Osteoblast (primary cell): Measurements from ENCODE around the gene ATP11A. TPM values are rescaled to one million over a fixed set of nuclear protein-coding genes. Genes with fewer than 3 reads are reported as not detected.

ENCODE experiments used
- DNase-seq: peaks from one replicate; pipeline ENCODE4 v3.0.0; 2011; ENCODE audit warnings: low spot score, mixed read lengths; ENCODE audit not compliant: insufficient read length; ENCODE audit errors: missing footprints
- H2AFZ ChIP-seq: 2 replicates; pipeline ENCODE4 v1.6.0; 2011; ENCODE audit warnings: mild to moderate bottlenecking, low read length
- H3K27ac ChIP-seq: 2 replicates; pipeline ENCODE4 v1.5.1; 2011; ENCODE audit warnings: mild to moderate bottlenecking, low read depth, low read length, moderate library complexity
- H3K27me3 ChIP-seq: 2 replicates; pipeline ENCODE4 v1.6.0; 2012; ENCODE audit warnings: mild to moderate bottlenecking, control low read depth, inconsistent platforms, low read length, moderate library complexity; ENCODE audit not compliant: insufficient read depth
- H3K36me3 ChIP-seq: 2 replicates; pipeline ENCODE4 v1.5.1; 2011; ENCODE audit warnings: mild to moderate bottlenecking, low read length, control low read depth, moderate library complexity; ENCODE audit not compliant: insufficient read depth
- H3K4me1 ChIP-seq: 2 replicates; pipeline ENCODE4 v1.5.1; 2011; ENCODE audit warnings: mild to moderate bottlenecking, low read length, control low read depth, moderate library complexity; ENCODE audit not compliant: insufficient read depth
- H3K4me2 ChIP-seq: 2 replicates; pipeline ENCODE4 v1.6.0; 2011; ENCODE audit warnings: mild to moderate bottlenecking, low read length; ENCODE audit not compliant: insufficient read depth
- H3K4me3 ChIP-seq: fragments of 200-600 bp; sonication (generic); 3 replicates; pipeline ENCODE4 v1.5.1; 2012; ENCODE audit warnings: mild to moderate bottlenecking, low read length, inconsistent platforms; ENCODE audit not compliant: insufficient read depth
- H3K79me2 ChIP-seq: 2 replicates; pipeline ENCODE4 v1.6.0; 2012; ENCODE audit warnings: mild to moderate bottlenecking, low read length, control low read depth, inconsistent platforms; ENCODE audit not compliant: insufficient read depth
- H3K9me3 ChIP-seq: 2 replicates; pipeline ENCODE4 v1.5.1; 2011; ENCODE audit warnings: low read depth, low read length, control low read depth
- H4K20me1 ChIP-seq: 2 replicates; pipeline ENCODE4 v1.6.0; 2012; ENCODE audit warnings: mild to moderate bottlenecking, low read length, control low read depth; ENCODE audit not compliant: insufficient read depth
- CTCF ChIP-seq: IDR thresholded peaks from 2 replicates; pipeline ENCODE4 v1.5.1; 2011; ENCODE audit warnings: mild to moderate bottlenecking, low read depth, low read length, moderate library complexity; ENCODE audit errors: extremely low read depth
- total RNA-seq: library from RNA; depleted of rRNA; stranded (reverse); fragments of >200 nt; gene quantifications from 2 replicates; pipeline ENCODE4 v1.2.3, GENCODE V29; 2012

The ATP11A gene
- total RNA-seq, 1 donor, result 7.6 TPM

DNA sequence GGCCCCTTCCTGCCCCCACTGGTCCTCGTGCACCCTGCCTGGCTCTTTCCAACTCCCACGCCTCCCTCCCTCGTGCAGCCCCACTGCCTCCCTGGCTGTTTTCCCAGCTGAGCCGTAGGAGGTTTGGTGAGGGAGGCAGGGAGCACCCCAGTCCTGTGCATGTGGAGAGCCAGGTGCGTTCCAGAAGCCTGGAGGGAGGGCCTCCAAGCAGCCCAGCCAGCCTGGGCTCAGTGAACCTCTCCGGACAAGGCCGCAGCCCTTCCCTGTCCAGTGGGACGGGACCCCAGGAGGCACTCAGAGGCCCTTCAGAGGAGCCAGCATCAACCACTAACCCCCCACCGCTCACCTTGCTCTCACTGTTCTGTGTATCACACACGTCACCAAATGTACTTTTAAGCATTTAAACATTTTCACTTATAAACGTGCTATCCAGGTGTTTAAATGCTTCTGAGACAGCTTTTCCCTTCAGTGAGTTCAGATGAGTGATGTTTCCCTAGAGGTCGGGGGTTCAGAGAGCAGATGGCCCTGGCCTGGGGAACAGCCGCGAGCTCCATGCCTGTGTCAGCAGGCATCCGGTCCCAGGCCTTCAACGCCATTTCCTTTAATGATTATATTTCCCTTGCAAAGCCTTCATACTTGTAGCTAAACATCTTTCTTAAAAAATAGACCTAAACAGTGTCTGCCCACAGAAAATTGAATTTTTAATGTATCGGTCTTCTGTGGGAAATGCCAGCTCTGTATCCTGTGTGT is 122.6 kb downstream of the ATP11A start:
- H4K20me1 ChIP-seq, result no peaks in the 10 kb centered on the region
- H3K36me3 ChIP-seq, result peaks cover 2% of the 10 kb centered on the region
- no peak overlapping the region for H2AFZ ChIP-seq
- H3K4me2 ChIP-seq, result no peak overlapping the region
- H3K79me2 ChIP-seq, result no peaks in the 10 kb centered on the region
- no peaks in the 10 kb centered on the region for H3K4me1 ChIP-seq
- H3K4me3 ChIP-seq, result no peak overlapping the region
- H3K9me3 ChIP-seq, result no peaks in the 10 kb centered on the region
- no peak overlapping the region for H3K27ac ChIP-seq
- H3K27me3 ChIP-seq, result no peaks in the 10 kb centered on the region
- peak; percentile 88 for DNase-seq
- no peak for TF ChIP-seq CTCF

- TF ChIP-seq CTCF, result no peak
- peaks cover 5% of the 10 kb centered on the region for H3K36me3 ChIP-seq
Measured at GRCh38 chr13:112813552-112813951, 123.7 kb downstream of the ATP11A start.

DNA sequence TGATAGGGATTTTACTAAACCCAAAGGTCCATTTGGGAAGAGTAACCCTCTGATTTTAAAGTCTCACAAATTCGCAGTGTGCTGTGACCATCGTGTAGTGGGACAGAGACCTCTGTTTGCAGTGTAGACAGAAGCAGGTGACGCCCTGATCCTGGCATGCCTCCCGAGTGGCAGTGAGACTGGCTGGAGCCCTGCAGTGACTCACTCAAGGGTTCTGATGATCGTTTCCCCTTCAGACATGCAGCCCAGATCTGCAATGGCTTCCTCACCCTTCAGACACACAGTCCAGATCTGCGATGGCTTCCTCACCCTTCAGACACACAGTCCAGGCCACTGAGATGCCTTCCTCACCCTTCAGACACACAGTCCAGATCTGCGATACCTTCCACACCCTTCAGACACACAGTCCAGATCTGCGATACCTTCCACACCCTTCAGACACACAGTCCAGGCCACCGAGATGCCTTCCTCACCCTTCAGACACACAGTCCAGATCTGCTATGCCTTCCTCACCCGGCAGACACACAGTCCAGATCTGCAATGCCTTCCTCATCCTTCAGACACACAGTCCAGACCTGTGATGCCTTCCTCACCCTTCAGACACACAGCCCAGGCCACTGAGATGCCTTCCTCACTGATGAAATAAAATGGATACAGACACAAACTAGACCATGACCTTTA is 125.2 kb downstream of the ATP11A start:
- DNase-seq, result peak; percentile 92
- Histone ChIP-seq H3K79me2 (no peaks in the 10 kb centered on the region), H3K36me3 (peaks cover 7% of the 10 kb centered on the region), H3K9me3 (no peaks in the 10 kb centered on the region), H2AFZ (peak overlapping the region; percentile 49), H3K4me2 (no peak overlapping the region), H3K27me3 (no peaks in the 10 kb centered on the region), H3K27ac (no peak overlapping the region), H3K4me1 (no peaks in the 10 kb centered on the region), H3K4me3 (no peak overlapping the region), H4K20me1 (no peaks in the 10 kb centered on the region)
- TF ChIP-seq CTCF, result no peak

More at GRCh38 chr13:112813552-112813951, 123.7 kb downstream of the ATP11A start:
- Histone ChIP-seq H3K27ac (no peak overlapping the region), H4K20me1 (no peaks in the 10 kb centered on the region), H3K4me2 (no peak overlapping the region), H3K79me2 (no peaks in the 10 kb centered on the region), H2AFZ (no peak overlapping the region), H3K9me3 (no peaks in the 10 kb centered on the region), H3K27me3 (no peaks in the 10 kb centered on the region), H3K4me1 (no peaks in the 10 kb centered on the region), H3K4me3 (no peak overlapping the region)
- no peak for DNase-seq

- H3K27me3 ChIP-seq, result no peaks in the 10 kb centered on the region
- no peak for TF ChIP-seq CTCF
- H3K4me3 ChIP-seq, result no peak overlapping the region
- H3K4me1 ChIP-seq, result no peaks in the 10 kb centered on the region
- H3K4me2 ChIP-seq, result no peak overlapping the region
- H3K27ac ChIP-seq, result no peak overlapping the region
- peaks cover 11% of the 10 kb centered on the region for H3K36me3 ChIP-seq
- H3K9me3 ChIP-seq, result no peaks in the 10 kb centered on the region
- no peaks in the 10 kb centered on the region for H4K20me1 ChIP-seq
- no peak overlapping the region for H2AFZ ChIP-seq
- no peak for DNase-seq
- H3K79me2 ChIP-seq, result no peaks in the 10 kb centered on the region
Measured at GRCh38 chr13:112815871-112816270, 126.0 kb downstream of the ATP11A start.
